GM23248 (cell line): Measurements from ENCODE around the gene IDH3G. TPM values are rescaled to one million over a fixed set of nuclear protein-coding genes. Genes with fewer than 3 reads are reported as not detected.

Source experiments
- DNase-seq: peaks from one replicate; pipeline ENCODE4 v3.0.0-alpha.2; 2015
- H2AFZ ChIP-seq: fragments of 200-600 bp; sonication (generic); 2 replicates; pipeline ENCODE4 v1.6.1; 2016; ENCODE audit warnings: antibody characterized with exemption
- H3F3A ChIP-seq: fragments of 200-600 bp; sonication (generic); 2 replicates; pipeline ENCODE4 v1.6.1; 2016; ENCODE audit warnings: mild to moderate bottlenecking, antibody characterized with exemption, mixed run types; ENCODE audit not compliant: insufficient read depth
- H3K27ac ChIP-seq: fragments of 200-600 bp; sonication (generic); 2 replicates; pipeline ENCODE4 v1.5.1; 2016; ENCODE audit warnings: mild to moderate bottlenecking
- H3K27me3 ChIP-seq: fragments of 200-600 bp; sonication (generic); replicated peaks from 2 replicates; pipeline ENCODE4 v1.6.1; 2016; ENCODE audit warnings: mild to moderate bottlenecking; ENCODE audit not compliant: insufficient read depth
- H3K36me3 ChIP-seq: fragments of 200-600 bp; sonication (generic); 2 replicates; pipeline ENCODE4 v1.6.1; 2016; ENCODE audit warnings: low read depth, mild to moderate bottlenecking
- H3K4me1 ChIP-seq: fragments of 200-600 bp; sonication (generic); 2 replicates; pipeline ENCODE4 v1.6.1; 2016; ENCODE audit warnings: mild to moderate bottlenecking; ENCODE audit not compliant: insufficient read depth
- H3K4me2 ChIP-seq: fragments of 200-600 bp; sonication (generic); one replicate; pipeline ENCODE4 v1.6.1; 2016; ENCODE audit warnings: mild to moderate bottlenecking; ENCODE audit not compliant: unreplicated experiment
- H3K4me3 ChIP-seq: fragments of 200-600 bp; sonication (generic); 2 replicates; pipeline ENCODE4 v1.5.1; 2016; ENCODE audit warnings: mild to moderate bottlenecking
- H3K79me2 ChIP-seq: fragments of 200-600 bp; sonication (generic); 2 replicates; pipeline ENCODE4 v1.6.1; 2016; ENCODE audit warnings: mild to moderate bottlenecking; ENCODE audit not compliant: insufficient read depth
- H3K9ac ChIP-seq: fragments of 200-600 bp; sonication (generic); 2 replicates; pipeline ENCODE4 v1.6.1; 2016; ENCODE audit warnings: mild to moderate bottlenecking
- H3K9me2 ChIP-seq: fragments of 200-600 bp; sonication (generic); 2 replicates; pipeline ENCODE4 v1.6.1; 2016; ENCODE audit warnings: mixed run types, mild to moderate bottlenecking, moderate library complexity; ENCODE audit not compliant: insufficient read depth
- H3K9me3 ChIP-seq: fragments of 200-600 bp; sonication (generic); one replicate; pipeline ENCODE4 v1.6.1; 2017; ENCODE audit warnings: low read depth
- H4K20me1 ChIP-seq: fragments of 200-600 bp; sonication (generic); 2 replicates; pipeline ENCODE4 v1.6.0; 2016; ENCODE audit not compliant: insufficient read depth
- EZH2 ChIP-seq: fragments of 200-600 bp; sonication (generic); IDR thresholded peaks from 2 replicates; pipeline ENCODE4 v1.6.1; 2018; ENCODE audit warnings: antibody characterized with exemption, mild to moderate bottlenecking; ENCODE audit not compliant: insufficient read depth, poor library complexity, severe bottlenecking
- EZH2phosphoT487 ChIP-seq: fragments of 200-600 bp; sonication (generic); IDR thresholded peaks from 2 replicates; pipeline ENCODE4 v1.6.1; 2018; ENCODE audit warnings: antibody characterized with exemption, moderate library complexity, mild to moderate bottlenecking, low read depth; ENCODE audit not compliant: insufficient read depth
- WGBS, 2 experiments: methylation state at CpG; one replicate each; pipeline ENCODE4 v1.1.6; 2015 to 2017; ENCODE audit warnings: low lambda C conversion rate in 2 of 2, low coverage in 1 of 2; ENCODE audit errors: missing lambda C conversion rate in 2 of 2; 5-methylcytosine and 5-hydroxymethylcytosine counted together
- in situ Hi-C: fragments of 300-500 bp; cut with MboI; formaldehyde crosslinking; loops from 2 replicates; pipeline ENCODE4 v1.15.0; 2020
- polyA plus RNA-seq: library from polyadenylated mRNA; unstranded; fragments of >200 nt; fragmentation: Nextera tagmentation; extraction: Ambion mirVana; gene quantifications from 2 replicates; pipeline ENCODE4 v1.2.1, GENCODE V29; 2016
- total RNA-seq: library from RNA; depleted of rRNA; stranded (reverse); fragments of >200 nt; shearing (Covaris generic); gene quantifications from 2 replicates; pipeline ENCODE4 v1.2.3, GENCODE V29; 2014

Gene IDH3G
- total and polyA plus RNA-seq, 2 experiments from 2014 or later = 83.2 to 88.2 TPM

GRCh38 chrX:153779891-153780677 is 14.1 kb downstream of the IDH3G start:
- Histone ChIP-seq H4K20me1 (no peaks in the 10 kb centered on the region), H3K9me2 (no peaks in the 10 kb centered on the region), H3K4me2 (no peak overlapping the region), H3K27ac (no peak overlapping the region), H3K27me3 (no peaks in the 10 kb centered on the region), H3K4me3 (no peak overlapping the region), H3K9ac (no peak overlapping the region), H2AFZ (no peak overlapping the region), H3K36me3 (no peaks in the 10 kb centered on the region), H3K4me1 (no peaks in the 10 kb centered on the region), H3K79me2 (no peaks in the 10 kb centered on the region), H3K9me3 (no peaks in the 10 kb centered on the region), H3F3A (no peaks in the 10 kb centered on the region)
- DNase-seq = no peak
- no peak for TF ChIP-seq EZH2phosphoT487
- TF ChIP-seq EZH2 = no peak
- in situ Hi-C loops = no loop called here
- 92 to 93% methylated on average over 16 to 17 of the region's 18 CpGs for WGBS, 2 experiments

GRCh38 chrX:153778684-153779101 is 15.5 kb downstream of the IDH3G start:
- no peaks in the 10 kb centered on the region for H3F3A ChIP-seq
- H3K9me2 ChIP-seq = no peaks in the 10 kb centered on the region
- no peak overlapping the region for H3K27ac ChIP-seq
- in situ Hi-C loops = no loop called here
- no peaks in the 10 kb centered on the region for H3K79me2 ChIP-seq
- no peak overlapping the region for H3K4me2 ChIP-seq
- no peaks in the 10 kb centered on the region for H3K9me3 ChIP-seq
- no peak overlapping the region for H3K9ac ChIP-seq
- no peaks in the 10 kb centered on the region for H3K4me1 ChIP-seq
- DNase-seq = no peak
- no peaks in the 10 kb centered on the region for H4K20me1 ChIP-seq
- no peak overlapping the region for H3K4me3 ChIP-seq
- no peaks in the 10 kb centered on the region for H3K27me3 ChIP-seq
- H3K36me3 ChIP-seq = no peaks in the 10 kb centered on the region
- 100% methylated on average over 1 of the region's 16 CpGs; no CpG with 5 or more reads in 1 of the 2 experiments for WGBS, 2 experiments
- H2AFZ ChIP-seq = no peak overlapping the region
- TF ChIP-seq EZH2 = no peak
- TF ChIP-seq EZH2phosphoT487 = no peak

- H3F3A ChIP-seq = no peaks in the 10 kb centered on the region
- H3K27me3 ChIP-seq = no peaks in the 10 kb centered on the region
- no peak overlapping the region for H2AFZ ChIP-seq
- no peaks in the 10 kb centered on the region for H4K20me1 ChIP-seq
- H3K9me2 ChIP-seq = no peaks in the 10 kb centered on the region
- no peaks in the 10 kb centered on the region for H3K9me3 ChIP-seq
- H3K9ac ChIP-seq = no peak overlapping the region
- no peaks in the 10 kb centered on the region for H3K4me1 ChIP-seq
- 73 to 85% methylated on average over 8 to 9 of the region's 17 CpGs for WGBS, 2 experiments
- H3K36me3 ChIP-seq = no peaks in the 10 kb centered on the region
- DNase-seq = no peak
- H3K4me2 ChIP-seq = no peak overlapping the region
- H3K27ac ChIP-seq = no peak overlapping the region
- H3K4me3 ChIP-seq = no peak overlapping the region
- in situ Hi-C loops = no loop called here
- TF ChIP-seq EZH2 = no peak
- no peak for TF ChIP-seq EZH2phosphoT487
- H3K79me2 ChIP-seq = no peaks in the 10 kb centered on the region
Measured at GRCh38 chrX:153778181-153778580, 16.0 kb downstream of the IDH3G start.

- Histone ChIP-seq H3K4me1 (no peaks in the 10 kb centered on the region), H3F3A (no peaks in the 10 kb centered on the region), H3K27ac (no peak overlapping the region), H3K4me2 (no peak overlapping the region), H3K79me2 (no peaks in the 10 kb centered on the region), H3K4me3 (no peak overlapping the region), H2AFZ (no peak overlapping the region), H3K36me3 (no peaks in the 10 kb centered on the region), H3K9ac (no peak overlapping the region), H3K9me3 (no peaks in the 10 kb centered on the region), H3K27me3 (no peaks in the 10 kb centered on the region), H4K20me1 (no peaks in the 10 kb centered on the region), H3K9me2 (no peaks in the 10 kb centered on the region)
- in situ Hi-C loops = no loop called here
- TF ChIP-seq EZH2 = no peak
- TF ChIP-seq EZH2phosphoT487 = no peak
- WGBS, 2 experiments = 88 to 95% methylated on average over 10 to 20 of the region's 34 CpGs
- DNase-seq = no peak
Measured at GRCh38 chrX:153777261-153778090, 16.7 kb downstream of the IDH3G start.
